ENCODE measurements around the gene TAP1. TPM values are rescaled to one million over a fixed set of nuclear protein-coding genes. Genes with fewer than 3 reads are reported as not detected.

The TAP1 gene
- total RNA-seq, 6 experiments from 2014 or later, result 7.7 to 24.9 (median 17.8) TPM

- Histone ChIP-seq H3K4me3 (no peak overlapping the region), H3K9me3 (no peaks in the 10 kb centered on the region), H3K27ac (peak overlapping the region; percentile 83 to 88 (median 86)), H3K27me3 (no peaks in the 10 kb centered on the region), H3K36me3 (peaks cover 0 to 4% (median 0%) of the 10 kb centered on the region in 4 donors), H3K4me1 (peaks cover 0 to 33% (median 11%) of the 10 kb centered on the region in 4 donors)
- no peak for ATAC-seq
- 65% methylated on average over 6 of the region's 15 CpGs for WGBS (ENCODE audit: insufficient coverage, low coverage, low lambda C conversion rate, missing lambda C conversion rate)
- intact Hi-C loops (cut with DNase I), result no loop called here
- TF ChIP-seq CTCF (IDR thresholded peaks at IDR 0.05), result no peak
- no peak for TF ChIP-seq POLR2A (IDR thresholded peaks at IDR 0.05)
- no peak for DNase-seq
Measured at GRCh38 chr6:32839356-32839755, 14.1 kb downstream of the TAP1 start.

- DNase-seq (peak; percentile 97 to 98 (median 97)), ATAC-seq (peak; percentile 94 to 97 (median 96))
- Histone ChIP-seq H3K27ac (peak within 1 kb of the TSS; percentile 83 to 88 (median 86)), H3K27me3 (no peaks in the 10 kb centered on the region), H3K4me3 (peak within 1 kb of the TSS; percentile 83 to 96 (median 85)), H3K36me3 (peaks cover 0 to 4% (median 0%) of the 10 kb centered on the region in 4 donors), H3K9me3 (no peaks in the 10 kb centered on the region), H3K4me1 (peaks cover 0 to 32% (median 11%) of the 10 kb centered on the region in 4 donors)
- WGBS (ENCODE audit: insufficient coverage, low coverage, low lambda C conversion rate, missing lambda C conversion rate), result 0% methylated on average over 20 of the region's 57 CpGs
- TF ChIP-seq CTCF (IDR thresholded peaks at IDR 0.05) (peak; percentile 97 to 99 (median 98)), POLR2A (IDR thresholded peaks at IDR 0.05) (peak; percentile 58)
- intact Hi-C loops (cut with DNase I), result no loop called here
Measured at GRCh38 chr6:32838114-32838958, 15.2 kb downstream of the TAP1 start, which contains the start of gene TAP2. Gene TAP2 (minus strand): TSS chr6:32838739. CDS start chr6:32838233, 506 bp downstream.

GRCh38 chr6:32837651-32838113 lies 15.8 kb downstream of the TAP1 start:
- Histone ChIP-seq H3K27me3 (no peaks in the 10 kb centered on the region), H3K36me3 (peaks cover 0 to 4% (median 0%) of the 10 kb centered on the region in 4 donors), H3K4me3 (peak overlapping the region; percentile 83 to 96 (median 85)), H3K27ac (peak overlapping the region; percentile 83 to 88 (median 86)), H3K4me1 (peaks cover 0 to 26% (median 10%) of the 10 kb centered on the region in 4 donors), H3K9me3 (no peaks in the 10 kb centered on the region)
- ATAC-seq (no peak), DNase-seq (peak in 1 of 3 donors; percentile 33)
- WGBS (ENCODE audit: insufficient coverage, low coverage, low lambda C conversion rate, missing lambda C conversion rate), result 49% methylated on average over 5 of the region's 12 CpGs
- intact Hi-C loops (cut with DNase I), result no loop called here
- TF ChIP-seq POLR2A (IDR thresholded peaks at IDR 0.05) (no peak), CTCF (IDR thresholded peaks at IDR 0.05) (no peak)

- Histone ChIP-seq H3K4me3 (no peak overlapping the region), H3K4me1 (peaks cover 0 to 18% (median 7%) of the 10 kb centered on the region in 4 donors), H3K27me3 (no peaks in the 10 kb centered on the region), H3K9me3 (no peaks in the 10 kb centered on the region), H3K36me3 (no peaks in the 10 kb centered on the region), H3K27ac (no peak overlapping the region)
- DNase-seq (no peak), ATAC-seq (no peak)
- intact Hi-C loops (cut with DNase I), result no loop called here
- TF ChIP-seq POLR2A (IDR thresholded peaks at IDR 0.05) (no peak), CTCF (IDR thresholded peaks at IDR 0.05) (no peak)
- WGBS (ENCODE audit: insufficient coverage, low coverage, low lambda C conversion rate, missing lambda C conversion rate), result 76% methylated on average over 2 of the region's 2 CpGs
Measured at GRCh38 chr6:32836873-32837272, 16.6 kb downstream of the TAP1 start.
